HG03342 (cell line): ENCODE measurements around the gene PCGF3.
A peak's percentile ranks its signal among the peaks of the same experiment; 100 is the strongest.
"Not testable (repeated sequence)": the region's sequence is repeated elsewhere in the genome, so short reads cannot be mapped to it uniquely, and the experiment has no call there.

Experiments
- ATAC-seq: cut with Tn5 transposase; IDR thresholded peaks from one replicate; pipeline ENCODE4 v1.9.1; 2021; ENCODE audit warnings: mild to moderate bottlenecking, moderate library complexity; ENCODE audit not compliant: unreplicated experiment

The PCGF3 gene

DNA sequence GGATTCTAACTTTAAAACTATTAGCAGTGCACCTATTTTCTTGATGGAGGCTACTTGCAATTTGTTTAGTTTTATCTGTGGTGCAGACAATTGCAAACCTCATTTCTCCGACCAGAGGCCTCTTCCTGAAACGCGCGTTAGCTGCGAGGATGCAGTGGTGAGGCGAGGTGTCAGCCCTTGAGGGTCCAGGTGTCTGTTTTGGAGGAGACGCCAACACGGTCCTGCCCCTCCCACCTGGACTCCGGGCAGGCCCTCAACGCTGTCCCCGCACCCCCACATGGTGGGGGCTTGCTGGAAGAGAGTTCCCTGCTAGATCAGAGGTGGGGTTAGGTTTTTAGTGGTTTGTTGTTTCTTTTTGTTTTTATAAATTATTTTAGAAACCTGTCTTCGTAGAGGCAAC, 34.4 kb downstream of the PCGF3 start:
- ATAC-seq, result no peak

DNA sequence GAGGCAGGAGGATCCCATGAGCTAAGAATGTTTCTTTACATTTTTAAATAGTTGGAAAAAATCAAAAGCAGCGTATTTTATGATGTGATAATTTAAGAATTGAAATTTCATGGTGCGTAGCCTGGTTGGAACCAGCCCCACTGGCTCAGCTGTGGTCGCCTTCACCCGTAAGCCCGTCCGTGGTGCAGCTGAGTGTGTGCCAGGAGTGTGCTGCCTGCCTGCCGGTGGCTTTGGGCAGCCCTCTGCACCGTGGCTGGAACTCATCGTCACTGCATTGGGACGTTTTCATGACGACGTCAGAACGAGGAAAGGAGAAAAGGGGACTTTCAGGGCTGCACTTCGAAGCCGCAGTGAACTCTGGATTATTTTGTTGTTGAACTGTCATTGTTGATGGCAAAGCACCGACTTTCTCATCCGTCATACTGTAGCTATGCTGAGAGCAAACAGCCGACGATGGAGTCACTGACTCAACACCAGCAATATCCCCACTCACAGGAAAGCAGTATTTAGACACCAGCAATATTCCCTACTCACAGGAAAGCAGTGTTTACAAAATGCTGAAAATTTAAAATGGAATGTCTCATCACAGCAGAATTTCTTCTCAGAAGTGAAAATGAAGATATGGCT, 35.1 kb downstream of the PCGF3 start:
- no peak for ATAC-seq

DNA sequence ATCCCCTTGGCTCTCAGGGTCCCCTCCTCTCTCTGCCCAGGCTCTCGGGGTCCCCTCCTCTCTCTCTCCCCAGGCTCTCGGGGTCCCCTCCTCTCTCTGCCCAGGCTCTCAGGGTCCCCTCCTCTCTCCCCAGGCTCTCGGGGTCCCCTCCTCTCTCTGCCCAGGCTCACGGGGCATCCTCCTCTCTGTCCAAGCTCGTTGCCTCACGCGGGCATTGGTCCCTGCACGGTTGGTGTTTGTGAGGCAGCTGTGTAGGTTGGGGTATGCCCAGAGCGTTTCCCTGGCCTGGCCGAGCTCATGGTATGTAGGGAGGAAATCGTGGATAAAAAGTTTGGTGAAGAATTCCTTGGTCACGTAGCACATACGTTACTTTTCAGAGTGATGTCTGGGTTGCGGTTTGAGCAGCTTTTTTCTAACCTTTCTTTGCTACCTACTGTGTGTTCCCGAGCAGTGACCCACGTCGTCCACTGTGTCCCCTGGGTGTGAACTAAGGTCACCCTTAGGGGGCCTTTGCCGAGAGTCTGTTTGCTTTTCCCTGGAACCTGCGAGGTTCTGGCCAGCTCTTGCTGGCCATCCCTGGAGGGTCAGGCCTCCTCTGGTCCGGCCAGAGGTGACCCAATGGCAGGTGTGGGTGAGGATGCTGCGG, 36.6 kb downstream of the PCGF3 start:
- no peak for ATAC-seq

DNA sequence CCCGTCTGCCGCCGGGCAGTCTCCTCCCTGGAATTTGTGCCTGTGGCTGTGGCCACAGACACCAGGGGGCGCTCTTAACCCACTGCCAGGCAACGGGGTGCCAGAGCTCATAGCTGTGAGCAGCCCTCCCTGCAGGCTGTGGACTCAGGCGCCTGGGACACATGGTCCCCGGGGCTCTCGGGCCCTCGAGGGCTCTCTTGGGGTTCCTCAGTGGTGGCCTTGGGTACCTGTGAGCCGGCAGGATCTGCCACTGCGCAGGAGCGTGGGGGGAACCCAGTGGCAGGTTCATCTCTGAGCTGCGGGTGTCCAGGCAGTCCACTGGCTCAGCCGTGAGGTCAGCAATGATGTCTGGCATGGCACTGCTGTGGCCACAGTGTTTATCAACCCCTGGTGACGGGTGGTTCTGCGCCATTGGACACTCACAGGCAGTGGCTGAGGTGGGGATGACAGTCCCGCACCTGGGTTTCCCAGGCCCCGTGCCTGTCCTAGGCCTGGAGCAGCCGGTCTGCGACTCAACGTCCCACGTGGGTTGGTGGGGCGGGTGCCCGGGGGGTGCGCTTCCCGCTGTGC, 37.2 kb downstream of the PCGF3 start:
- ATAC-seq, result peak; percentile 57

DNA sequence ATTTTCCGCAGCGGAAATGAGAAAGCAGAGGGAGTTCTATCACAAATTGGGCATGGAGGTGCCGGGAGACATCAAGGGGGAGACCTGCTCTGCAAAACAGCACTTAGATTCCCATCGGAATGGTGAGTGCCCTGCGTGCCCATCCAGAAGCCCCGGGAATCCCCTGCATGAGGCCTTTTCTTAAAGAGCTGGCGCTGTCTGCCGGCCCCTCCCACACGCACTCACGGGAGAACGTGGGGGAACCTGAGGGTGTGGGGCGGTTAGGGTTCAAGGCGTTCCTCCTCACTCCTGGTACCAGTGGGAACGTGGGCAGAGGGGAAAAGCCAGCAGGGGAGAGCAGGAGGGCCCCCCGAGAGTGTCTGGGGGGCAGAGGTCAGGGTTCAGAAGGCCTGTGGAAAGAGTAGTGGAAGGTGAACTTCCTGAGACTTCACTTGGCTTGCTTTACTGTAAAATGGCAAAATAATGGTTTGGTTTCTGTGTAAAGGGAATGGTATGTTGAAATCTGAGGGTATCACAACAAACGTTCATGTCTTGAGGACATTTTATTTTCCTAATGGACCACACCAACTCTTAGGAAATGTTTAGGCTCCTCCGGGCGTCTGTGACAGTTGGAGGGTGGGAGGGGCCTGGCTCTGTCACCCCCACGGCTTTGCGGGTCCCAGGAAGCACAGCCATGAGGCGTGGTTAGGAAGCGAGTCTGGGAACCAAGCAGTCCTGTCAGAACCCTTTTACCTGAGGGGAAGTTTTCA, 38.0 kb downstream of the PCGF3 start:
- no peak for ATAC-seq

DNA sequence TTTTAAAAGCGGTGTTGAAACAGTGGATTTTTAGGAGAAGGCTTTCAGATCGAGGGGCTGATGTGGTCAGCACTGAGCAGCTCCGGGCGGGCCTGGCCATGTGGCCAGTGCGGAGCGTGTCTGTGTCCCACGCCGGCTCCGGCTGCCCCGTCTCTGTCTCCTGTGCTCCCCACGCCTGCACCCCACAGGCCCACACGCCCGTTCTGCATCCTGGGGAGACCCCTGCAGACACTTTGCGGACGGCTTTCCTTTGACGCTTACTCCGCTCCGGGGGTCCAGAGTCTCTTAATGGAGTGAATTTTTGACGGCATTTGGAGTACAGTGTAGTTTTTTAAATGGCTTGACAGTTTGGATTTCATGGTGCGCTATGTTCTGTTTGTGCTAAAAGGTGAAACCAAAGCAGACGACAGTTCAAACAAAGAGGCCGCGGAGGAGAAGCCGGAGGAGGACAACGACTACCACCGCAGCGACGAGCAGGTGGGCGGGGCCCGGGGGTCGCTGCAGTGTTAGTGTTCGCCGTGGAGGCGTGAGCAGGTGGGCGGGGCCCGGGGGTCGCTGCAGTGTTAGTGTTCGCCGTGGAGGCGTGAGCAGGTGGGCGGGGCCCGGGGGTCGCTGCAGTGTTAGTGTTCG, 38.7 kb downstream of the PCGF3 start:
- ATAC-seq, result no peak

DNA sequence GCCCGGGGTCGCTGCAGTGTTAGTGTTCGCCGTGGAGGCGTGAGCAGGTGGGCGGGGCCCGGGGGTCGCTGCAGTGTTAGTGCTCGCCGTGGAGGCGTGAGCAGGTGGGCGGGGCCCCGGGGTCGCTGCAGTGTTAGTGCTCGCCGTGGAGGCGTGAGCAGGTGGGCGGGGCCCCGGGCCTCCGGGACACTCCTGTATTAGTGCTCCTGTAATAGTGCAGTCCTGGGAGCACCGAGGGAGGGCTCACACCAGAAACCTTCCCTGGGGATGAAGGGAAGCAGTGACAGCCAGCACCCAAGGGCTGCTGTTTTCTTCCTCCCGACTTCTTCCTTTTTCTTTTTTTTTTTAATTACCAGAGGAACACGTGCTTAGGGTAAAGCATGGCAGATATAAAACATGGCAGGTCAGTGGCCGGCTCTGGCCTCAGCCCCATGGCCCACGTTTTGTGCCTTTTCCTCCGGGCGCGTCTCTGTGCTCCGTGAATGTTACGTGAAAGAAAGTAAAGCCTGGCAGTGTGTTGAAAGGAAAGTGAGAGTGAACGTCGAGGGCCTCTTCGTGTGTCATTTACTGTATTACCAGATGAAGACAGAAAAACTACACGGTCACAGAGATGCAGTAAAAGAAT, 42.0 kb downstream of the PCGF3 start:
- no peak for ATAC-seq

DNA sequence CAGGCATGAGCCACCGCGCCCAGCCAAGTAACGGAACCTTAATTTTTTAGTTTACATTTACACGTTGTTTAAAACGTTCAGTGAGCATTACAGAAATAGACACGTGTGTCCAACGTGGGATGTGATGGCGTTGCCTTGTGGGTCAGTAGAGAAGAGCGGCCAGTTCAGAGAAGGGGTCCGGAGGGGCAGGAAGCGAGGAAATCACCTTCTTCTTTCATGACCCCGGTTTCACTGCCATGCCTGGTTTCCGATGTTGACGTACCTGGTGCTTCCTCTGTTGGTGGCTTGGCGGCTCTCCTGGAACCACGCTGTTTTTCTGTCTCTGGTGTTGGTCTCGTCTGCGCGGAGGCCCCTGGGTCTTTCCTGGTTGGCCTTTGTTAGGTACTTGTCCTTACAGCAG, 42.8 kb downstream of the PCGF3 start:
- no peak for ATAC-seq

DNA sequence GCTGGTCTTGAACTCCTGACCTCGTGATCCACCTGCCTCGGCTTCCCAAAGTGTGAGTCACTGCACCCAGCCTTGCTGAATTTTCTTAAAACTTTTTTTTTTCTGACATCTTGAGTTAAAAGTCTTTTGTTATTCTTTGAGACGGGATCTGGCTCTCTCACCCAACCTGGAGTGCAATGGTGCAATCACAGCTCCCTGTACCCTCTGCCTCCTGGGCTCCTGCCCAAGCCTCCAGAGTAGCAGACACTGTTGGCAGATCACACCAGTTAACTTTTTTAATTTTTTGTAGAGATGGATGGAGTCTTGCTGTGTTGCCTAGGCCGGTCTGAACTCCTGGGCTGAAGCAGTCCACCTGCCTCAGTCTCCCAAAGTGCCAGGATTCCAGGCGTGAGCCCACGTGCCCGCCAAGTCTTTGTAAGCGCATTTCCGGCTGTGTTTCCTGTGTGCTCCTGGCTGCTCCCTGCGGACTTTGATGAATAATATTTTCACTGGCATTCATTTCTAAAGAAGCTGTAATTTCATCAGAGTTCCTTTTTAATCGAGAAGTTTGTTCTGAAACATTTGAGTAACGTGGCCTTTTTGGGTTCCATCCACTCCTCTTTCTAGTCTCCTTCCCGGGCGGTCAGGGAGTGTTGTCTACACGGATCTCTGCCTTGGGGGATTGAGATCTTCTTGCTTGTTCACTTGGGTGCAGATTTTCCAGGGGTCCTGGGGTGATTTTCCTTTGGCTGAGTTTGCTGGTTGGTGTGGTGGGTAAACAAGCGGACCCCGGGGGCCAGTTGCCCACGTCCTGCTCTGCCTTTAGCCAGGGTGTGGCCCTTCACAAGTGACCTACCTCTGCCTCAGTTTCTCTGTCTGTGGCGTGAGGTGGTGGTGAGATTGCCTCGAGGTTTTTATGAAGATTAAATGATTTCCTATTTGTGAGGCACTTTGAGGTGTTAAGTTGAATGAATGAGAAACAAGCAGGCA, 44.4 kb downstream of the PCGF3 start:
- ATAC-seq, result no peak

DNA sequence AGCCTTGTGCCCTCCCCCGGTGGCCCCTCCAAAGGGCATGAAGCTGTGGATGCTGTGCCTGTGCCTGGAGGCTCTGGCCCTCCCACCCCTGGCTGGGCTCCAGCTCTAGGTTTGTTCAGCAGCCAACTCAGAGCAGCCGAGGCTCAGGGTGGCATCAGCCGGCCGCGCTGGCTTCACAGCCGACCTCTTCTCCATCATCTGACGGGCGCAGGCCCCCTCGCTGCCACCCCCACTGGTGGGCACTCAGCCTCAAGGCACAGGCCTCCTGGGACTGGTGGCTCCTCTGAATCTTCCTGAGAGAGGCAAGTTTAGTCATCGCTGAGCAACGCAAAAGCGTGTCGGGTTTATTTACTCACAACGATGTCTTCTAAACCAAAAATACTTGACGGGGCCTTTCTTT, 46.0 kb downstream of the PCGF3 start:
- ATAC-seq, result no peak

DNA sequence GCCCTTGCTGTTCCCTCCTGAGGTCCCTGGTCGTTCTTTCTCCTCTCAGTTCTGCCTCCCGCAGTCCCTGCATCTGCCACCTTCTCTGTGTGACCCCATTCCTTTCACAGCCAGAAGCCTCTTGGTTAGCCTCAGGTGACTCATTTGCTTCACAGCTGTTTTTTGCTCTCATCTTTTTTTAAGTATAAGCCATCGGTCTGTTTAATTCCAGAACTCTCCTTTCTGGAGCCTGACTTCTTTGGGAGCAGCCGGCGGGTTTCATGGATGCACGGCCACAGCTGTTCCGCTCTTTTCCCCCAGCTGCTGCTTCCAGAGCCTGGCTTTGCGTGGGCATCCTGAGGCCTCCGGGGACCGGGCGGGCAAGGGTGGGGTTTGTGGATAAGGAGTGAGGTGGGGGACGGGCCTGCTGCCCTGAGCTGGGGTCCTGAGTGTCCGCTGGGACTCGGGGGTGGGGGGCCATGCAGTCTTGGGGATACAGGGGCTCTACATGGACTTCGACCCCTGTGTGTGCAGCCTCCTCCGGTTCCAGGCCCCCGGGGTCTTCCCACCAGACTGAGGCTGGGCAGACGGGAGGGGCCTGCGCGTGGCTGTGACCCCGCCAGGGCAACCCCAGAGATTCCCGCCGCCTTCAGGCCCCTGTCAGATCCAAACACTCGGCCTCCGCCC, 46.7 kb downstream of the PCGF3 start:
- no peak for ATAC-seq

DNA sequence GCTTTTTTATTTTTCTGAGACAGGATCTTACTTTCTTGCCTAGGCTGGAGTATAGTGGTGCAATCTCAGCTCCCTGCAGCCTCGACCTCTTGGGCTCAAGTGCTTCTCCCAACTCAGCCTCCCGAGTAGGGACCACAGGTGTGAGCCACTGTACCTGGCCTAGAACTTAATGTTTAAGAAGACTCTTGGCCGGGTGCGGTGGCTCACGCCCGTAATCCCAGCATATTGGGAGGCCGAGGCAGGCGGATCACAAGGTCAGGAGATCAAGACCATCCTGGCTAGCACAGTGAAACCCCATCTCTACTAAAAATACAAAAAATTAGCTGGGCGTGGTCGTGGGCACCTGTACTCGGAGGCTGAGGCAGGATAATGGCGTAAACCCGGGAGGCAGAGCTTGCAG, 47.6 kb downstream of the PCGF3 start:
- not testable (repeated sequence) for ATAC-seq

DNA sequence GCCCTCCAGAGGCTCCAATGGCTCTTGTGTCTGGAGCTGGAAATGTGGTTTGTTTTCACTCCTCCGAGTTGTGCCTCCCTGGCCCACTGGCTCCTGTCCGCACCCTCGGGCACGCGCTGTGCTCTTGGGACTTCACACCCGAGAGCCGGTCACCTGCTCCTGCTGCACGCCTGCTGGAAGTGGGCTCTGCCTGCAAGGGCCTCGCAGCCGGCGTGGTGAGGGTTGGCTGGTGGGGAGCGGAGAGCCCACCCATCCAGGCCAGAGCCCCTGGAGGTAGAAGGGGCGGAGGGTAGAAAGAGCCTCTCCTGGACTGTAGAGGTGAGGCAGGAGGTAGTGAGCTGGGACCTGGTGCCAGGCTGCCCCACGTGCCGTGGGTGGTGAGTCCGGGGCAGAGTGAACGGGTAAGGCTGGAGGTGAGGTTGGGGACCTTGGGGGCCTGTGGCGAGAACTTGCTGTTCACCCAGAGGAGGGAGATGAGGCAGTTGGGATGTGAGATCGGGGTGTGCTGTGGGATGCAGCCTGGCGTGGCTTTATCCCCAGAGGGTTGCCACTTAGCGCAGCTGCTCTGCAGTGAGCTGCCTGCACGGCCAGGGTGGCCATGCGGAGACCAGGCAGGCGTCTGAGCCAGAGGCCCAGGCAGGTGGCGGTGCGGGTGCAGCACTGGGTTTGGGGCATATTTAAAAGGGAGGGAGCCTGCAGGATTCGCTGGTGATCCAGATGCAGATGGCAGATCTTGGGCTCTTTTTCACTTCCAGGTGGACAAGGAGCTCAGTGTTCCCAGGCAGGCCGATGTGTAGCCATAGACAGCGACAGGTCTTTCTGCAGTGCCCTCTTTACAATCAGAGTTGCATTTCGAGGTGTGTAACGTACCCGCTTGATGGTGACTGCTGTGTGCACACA, 48.8 kb downstream of the PCGF3 start:
- ATAC-seq, result no peak

DNA sequence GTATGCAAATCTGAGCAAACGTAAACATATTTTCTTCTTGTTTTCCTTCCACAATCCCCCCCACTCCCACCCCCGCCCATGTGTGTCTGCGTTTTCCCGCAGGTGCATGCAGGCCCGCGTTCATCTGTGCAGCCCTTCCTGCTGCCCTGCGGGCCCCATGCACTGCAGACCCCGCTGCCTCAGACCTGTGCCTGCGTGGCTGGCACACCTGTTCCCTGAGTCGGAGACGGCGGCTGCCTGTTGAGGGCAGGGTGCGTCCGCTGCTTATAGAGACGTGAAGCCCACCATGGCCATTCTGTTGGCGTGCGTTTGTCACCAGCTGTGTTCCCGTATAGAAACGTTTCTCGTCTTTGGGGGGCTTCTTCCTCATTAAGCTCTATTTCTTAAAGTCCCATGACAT, 51.5 kb downstream of the PCGF3 start:
- no peak for ATAC-seq

DNA sequence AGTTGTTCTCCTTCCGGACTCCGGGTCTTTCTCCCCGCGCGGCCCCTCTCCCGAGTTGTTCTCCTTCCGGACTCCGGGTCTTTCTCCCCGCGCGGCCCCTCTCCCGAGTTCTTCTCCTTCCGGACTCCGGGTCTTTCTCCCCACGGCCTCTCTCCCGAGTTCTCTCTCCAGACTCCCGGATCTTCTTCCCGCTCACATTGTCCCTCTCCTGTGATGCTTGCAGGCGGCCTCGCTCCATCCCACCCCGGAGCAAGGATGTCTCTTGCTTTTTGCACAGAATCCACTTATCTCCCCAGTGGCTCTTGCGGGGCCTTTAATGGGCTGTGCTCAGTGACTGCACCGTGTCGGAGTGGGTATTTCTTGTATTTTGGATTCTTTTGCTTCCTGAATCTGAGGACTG, 54.2 kb downstream of the PCGF3 start:
- not testable (repeated sequence) for ATAC-seq

DNA sequence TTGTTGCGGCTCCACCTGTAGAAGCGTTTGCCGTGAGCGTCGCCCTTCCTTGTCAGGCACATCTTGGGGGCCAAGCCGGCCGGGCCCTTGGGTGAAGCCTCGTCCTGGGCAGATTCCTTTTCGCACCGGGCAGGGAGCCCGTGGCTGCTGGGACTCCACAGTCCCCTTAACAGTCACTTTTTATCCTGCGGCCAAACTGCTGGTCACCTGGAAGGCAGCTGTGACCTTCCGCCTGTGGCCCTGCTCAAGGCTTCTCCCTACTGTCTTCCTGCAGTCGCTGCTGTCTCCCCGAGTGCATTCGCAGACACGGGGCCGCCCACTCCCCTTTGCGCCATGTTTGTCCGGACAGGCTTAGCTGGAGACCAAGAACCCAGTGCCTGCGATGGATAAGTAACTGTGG, 55.0 kb downstream of the PCGF3 start:
- no peak for ATAC-seq

DNA sequence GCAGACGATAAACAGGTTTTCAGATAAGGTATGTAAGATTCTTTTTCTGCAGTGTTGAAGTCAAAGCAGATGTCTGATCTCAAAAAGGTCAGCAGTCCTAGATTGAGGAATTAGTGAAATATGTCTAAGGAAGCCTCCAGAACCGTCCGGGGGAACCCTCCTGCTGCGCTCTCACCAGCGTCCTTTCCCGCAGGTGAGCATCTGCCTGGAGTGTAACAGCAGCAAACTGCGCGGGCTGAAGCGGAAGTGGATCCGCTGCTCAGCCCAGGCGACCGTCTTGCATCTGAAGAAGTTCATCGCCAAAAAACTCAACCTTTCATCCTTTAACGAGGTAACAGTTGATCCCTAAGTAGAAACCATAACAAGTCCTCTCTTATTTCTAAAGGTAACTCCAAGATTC, 55.5 kb downstream of the PCGF3 start:
- no peak for ATAC-seq

DNA sequence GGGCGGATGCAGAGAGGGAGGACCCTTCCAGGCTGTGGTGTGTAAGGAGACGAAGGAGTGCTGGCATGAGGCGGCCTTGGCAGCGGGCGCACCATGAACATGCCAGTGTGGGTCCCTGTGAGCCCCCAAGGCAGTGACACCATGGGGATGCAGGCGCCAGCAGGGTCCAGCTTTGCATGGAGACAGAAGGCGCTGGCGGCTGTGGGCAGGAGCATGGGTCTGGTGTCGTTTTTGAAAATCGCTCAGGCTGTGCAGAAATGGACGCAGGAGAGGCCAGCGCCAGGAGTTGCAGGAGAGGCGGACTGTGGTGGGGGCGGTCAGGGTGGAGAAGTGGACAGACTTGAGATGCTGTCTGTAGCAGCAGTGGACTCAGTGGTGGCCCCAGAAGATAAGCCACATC, 56.1 kb downstream of the PCGF3 start:
- ATAC-seq, result no peak
